ENCODE results near the gene GAS2. TPM values are rescaled to one million over a fixed set of nuclear protein-coding genes. Genes with fewer than 3 reads are reported as not detected.
A peak's percentile ranks its signal among the peaks of the same experiment; 100 is the strongest.

Gene GAS2
- total RNA-seq, 1 experiment from 2014 or later = 9.4 TPM

GRCh38 chr11:22690871-22691270 is 24.5 kb downstream of the GAS2 start:
- CTCF ChIA-PET = no interaction called here
- Histone ChIP-seq H3K36me3 (ENCODE audit: control insufficient read depth, insufficient read depth, low read length) (no peaks in the 10 kb centered on the region; the same call in 1 of the 2 replicates), H3K4me3 (ENCODE audit: low read depth, low read length) (no peak overlapping the region), H3K9me3 (no peaks in the 10 kb centered on the region), H3K27me3 (replicated peaks; ENCODE audit: control insufficient read depth, insufficient read depth, low read length) (no peaks in the 10 kb centered on the region), H3K4me1 (peaks cover 39% of the 10 kb centered on the region)
- Mint-ChIP-seq H3K9me3 (ENCODE audit: unreplicated experiment) (no peaks in the 10 kb centered on the region), H3K27ac (ENCODE audit: unreplicated experiment) (no peak overlapping the region), H3K4me3 (ENCODE audit: unreplicated experiment) (no peak overlapping the region), H3K4me1 (ENCODE audit: low read depth, unreplicated experiment) (peaks cover 23% of the 10 kb centered on the region), H3K36me3 (ENCODE audit: insufficient read depth, unreplicated experiment) (no peaks in the 10 kb centered on the region), H3K27me3 (ENCODE audit: insufficient read depth, unreplicated experiment) (no peaks in the 10 kb centered on the region)
- POLR2A ChIA-PET = no interaction called here
- no peak for DNase-seq
- BruUV-seq (replicated peaks) = no TSS peak
- no peak for TF ChIP-seq CTCF (IDR thresholded peaks at IDR 0.05; ENCODE audit: insufficient read depth in 1 of 2, low read depth in 1 of 2, low read length in 1 of 2, severe bottlenecking in 1 of 2, unreplicated experiment in 1 of 2)
- intact Hi-C loops (cut with micrococcal nuclease; ENCODE audit: unreplicated experiment) = no loop called here

- Histone ChIP-seq H3K4me3 (ENCODE audit: low read depth, low read length) (no peak overlapping the region), H3K27me3 (replicated peaks; ENCODE audit: control insufficient read depth, insufficient read depth, low read length) (no peaks in the 10 kb centered on the region), H3K4me1 (peaks cover 36% of the 10 kb centered on the region), H3K36me3 (ENCODE audit: control insufficient read depth, insufficient read depth, low read length) (no peaks in the 10 kb centered on the region), H3K9me3 (no peaks in the 10 kb centered on the region)
- H3K36me3 Mint-ChIP-seq (ENCODE audit: insufficient read depth, unreplicated experiment) = no peaks in the 10 kb centered on the region
- no peak overlapping the region for H3K27ac Mint-ChIP-seq (ENCODE audit: unreplicated experiment)
- ChIA-PET CTCF (no interaction called here), POLR2A (no interaction called here)
- H3K4me1 Mint-ChIP-seq (ENCODE audit: low read depth, unreplicated experiment) = peaks cover 33% of the 10 kb centered on the region
- intact Hi-C loops (cut with micrococcal nuclease; ENCODE audit: unreplicated experiment) = no loop called here
- no peaks in the 10 kb centered on the region for H3K9me3 Mint-ChIP-seq (ENCODE audit: unreplicated experiment)
- TF ChIP-seq CTCF (IDR thresholded peaks at IDR 0.05; ENCODE audit: insufficient read depth in 1 of 2, low read depth in 1 of 2, low read length in 1 of 2, severe bottlenecking in 1 of 2, unreplicated experiment in 1 of 2) = no peak
- no peak for DNase-seq
- no peak overlapping the region for H3K4me3 Mint-ChIP-seq (ENCODE audit: unreplicated experiment)
- no peaks in the 10 kb centered on the region for H3K27me3 Mint-ChIP-seq (ENCODE audit: insufficient read depth, unreplicated experiment)
- BruUV-seq (replicated peaks) = no TSS peak
Observed at GRCh38 chr11:22699388-22699787, 33.0 kb downstream of the GAS2 start.

- Mint-ChIP-seq H3K4me3 (ENCODE audit: unreplicated experiment) (no peak overlapping the region), H3K36me3 (ENCODE audit: insufficient read depth, unreplicated experiment) (no peaks in the 10 kb centered on the region), H3K9me3 (ENCODE audit: unreplicated experiment) (no peaks in the 10 kb centered on the region), H3K27me3 (ENCODE audit: insufficient read depth, unreplicated experiment) (no peaks in the 10 kb centered on the region), H3K27ac (ENCODE audit: unreplicated experiment) (peak overlapping the region; percentile 83), H3K4me1 (ENCODE audit: low read depth, unreplicated experiment) (peaks cover 37% of the 10 kb centered on the region)
- Histone ChIP-seq H3K27me3 (replicated peaks; ENCODE audit: control insufficient read depth, insufficient read depth, low read length) (no peaks in the 10 kb centered on the region), H3K36me3 (ENCODE audit: control insufficient read depth, insufficient read depth, low read length) (no peaks in the 10 kb centered on the region), H3K9me3 (no peaks in the 10 kb centered on the region), H3K4me3 (ENCODE audit: low read depth, low read length) (no peak overlapping the region), H3K4me1 (peaks cover 30% of the 10 kb centered on the region)
- CTCF ChIA-PET = no interaction called here
- DNase-seq = no peak
- no TSS peak for BruUV-seq (replicated peaks)
- intact Hi-C loops (cut with micrococcal nuclease; ENCODE audit: unreplicated experiment) = no loop called here
- no peak for TF ChIP-seq CTCF (IDR thresholded peaks at IDR 0.05; ENCODE audit: insufficient read depth in 1 of 2, low read depth in 1 of 2, low read length in 1 of 2, severe bottlenecking in 1 of 2, unreplicated experiment in 1 of 2)
- POLR2A ChIA-PET = no interaction called here
Observed at GRCh38 chr11:22702031-22702430, 35.6 kb downstream of the GAS2 start.

Data from Caco-2 (cell line).